Body of pancreas (tissue), 4 donors: ENCODE results near the gene PHF23.
A peak's percentile ranks its signal among the peaks of the same experiment; 100 is the strongest.

ENCODE experiments used
- POLR2A ChIP-seq, 3 donors: fragments of 450-650 bp; IDR thresholded peaks; one replicate each; pipeline ENCODE4 v1.6.1; 2016; ENCODE audit warnings: antibody characterized with exemption in 3 of 3, mild to moderate bottlenecking in 2 of 3
- TF ChIP-seq, protein P1 (sequence below), 7 experiments: fragments of 450-650 bp in 4 of 7; fragments of 200-600 bp in 3 of 7; sonication (generic) in 3 of 7; IDR thresholded peaks; one replicate each; pipeline ENCODE4 v1.5.1; 2016 to 2019; ENCODE audit warnings: antibody characterized with exemption in 7 of 7

DNA sequence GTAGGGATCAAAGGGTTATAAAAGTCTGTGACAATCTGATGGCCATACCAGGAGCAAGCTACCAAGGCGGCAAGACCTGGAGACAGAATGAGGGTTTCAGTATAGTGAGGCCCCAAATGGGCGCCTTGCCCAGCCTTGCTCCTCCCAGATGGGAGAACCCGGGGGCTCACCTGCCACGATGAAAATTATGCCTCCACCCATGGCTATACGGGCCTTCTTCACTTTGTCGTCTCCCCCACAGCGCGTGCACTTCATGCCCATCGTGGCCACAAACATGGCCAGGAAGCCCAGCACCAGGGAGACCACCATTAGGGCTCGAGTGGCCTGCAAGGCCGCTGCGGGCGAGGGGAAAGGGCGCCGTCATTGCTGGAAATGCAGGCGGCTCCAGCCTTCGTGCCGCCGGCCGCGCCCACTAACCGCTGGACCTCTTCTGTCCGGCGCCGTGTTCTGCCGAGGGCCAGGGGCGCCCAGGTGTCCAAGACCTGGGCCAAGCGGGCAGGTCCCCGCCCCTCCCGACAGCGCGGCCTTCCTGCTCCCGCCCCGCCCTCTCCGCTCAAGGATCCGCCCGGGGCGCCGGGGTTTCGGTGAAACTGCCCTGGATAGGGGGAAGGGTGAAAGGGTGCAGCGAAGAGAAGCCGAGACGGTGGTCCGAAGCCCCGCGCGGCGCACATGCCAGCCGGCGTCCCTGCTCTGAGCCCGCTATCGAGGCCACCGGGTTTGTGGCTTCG lies 21.6 kb upstream of the PHF23 start:
- TF ChIP-seq, protein P1, sequence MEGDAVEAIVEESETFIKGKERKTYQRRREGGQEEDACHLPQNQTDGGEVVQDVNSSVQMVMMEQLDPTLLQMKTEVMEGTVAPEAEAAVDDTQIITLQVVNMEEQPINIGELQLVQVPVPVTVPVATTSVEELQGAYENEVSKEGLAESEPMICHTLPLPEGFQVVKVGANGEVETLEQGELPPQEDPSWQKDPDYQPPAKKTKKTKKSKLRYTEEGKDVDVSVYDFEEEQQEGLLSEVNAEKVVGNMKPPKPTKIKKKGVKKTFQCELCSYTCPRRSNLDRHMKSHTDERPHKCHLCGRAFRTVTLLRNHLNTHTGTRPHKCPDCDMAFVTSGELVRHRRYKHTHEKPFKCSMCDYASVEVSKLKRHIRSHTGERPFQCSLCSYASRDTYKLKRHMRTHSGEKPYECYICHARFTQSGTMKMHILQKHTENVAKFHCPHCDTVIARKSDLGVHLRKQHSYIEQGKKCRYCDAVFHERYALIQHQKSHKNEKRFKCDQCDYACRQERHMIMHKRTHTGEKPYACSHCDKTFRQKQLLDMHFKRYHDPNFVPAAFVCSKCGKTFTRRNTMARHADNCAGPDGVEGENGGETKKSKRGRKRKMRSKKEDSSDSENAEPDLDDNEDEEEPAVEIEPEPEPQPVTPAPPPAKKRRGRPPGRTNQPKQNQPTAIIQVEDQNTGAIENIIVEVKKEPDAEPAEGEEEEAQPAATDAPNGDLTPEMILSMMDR (IDR thresholded peaks at IDR 0.05): no peak
- peak; percentile 75 to 89 (median 83) for TF ChIP-seq POLR2A (IDR thresholded peaks at IDR 0.05)
